Measurements from ENCODE around the gene MCF2L2. TPM values are rescaled to one million over a fixed set of nuclear protein-coding genes. Genes with fewer than 3 reads are reported as not detected.

MCF2L2 gene
- total and polyA plus RNA-seq, 9 of the 15 experiments (the other 6 are each of a cell fraction or from before 2014, with no cell fraction given), result 0.56 to 4.2 (median 3.0) TPM

DNA sequence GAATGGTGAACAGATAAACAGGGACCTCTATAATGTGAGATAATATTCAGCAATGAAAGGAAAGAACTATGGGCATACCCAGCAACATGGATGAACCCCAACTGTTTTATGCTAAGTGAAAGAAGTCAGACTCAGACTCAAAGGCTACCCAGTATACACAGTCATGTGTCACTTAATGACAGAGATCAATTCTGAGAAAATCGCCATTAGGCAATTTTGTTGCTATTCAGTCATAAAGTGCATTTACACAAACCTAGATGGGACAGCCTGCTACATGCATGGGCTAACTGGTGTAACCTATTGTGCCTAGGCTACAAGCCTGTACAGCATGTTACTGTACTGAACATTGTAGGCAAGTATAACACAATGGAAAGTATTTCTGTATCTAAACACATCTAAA lies 98.9 kb downstream of the MCF2L2 start (continued):
- TF ChIP-seq TAF15 (IDR thresholded peaks at IDR 0.05; ENCODE audit: low read depth, low read length), result no peak
- no peak for TF ChIP-seq MCM2 (IDR thresholded peaks at IDR 0.05; ENCODE audit: low read depth)
- no peak for TF ChIP-seq CHD4 (IDR thresholded peaks at IDR 0.05; ENCODE audit: insufficient read depth, insufficient replicate concordance, low read depth, low read length, poor library complexity, severe bottlenecking)

DNA sequence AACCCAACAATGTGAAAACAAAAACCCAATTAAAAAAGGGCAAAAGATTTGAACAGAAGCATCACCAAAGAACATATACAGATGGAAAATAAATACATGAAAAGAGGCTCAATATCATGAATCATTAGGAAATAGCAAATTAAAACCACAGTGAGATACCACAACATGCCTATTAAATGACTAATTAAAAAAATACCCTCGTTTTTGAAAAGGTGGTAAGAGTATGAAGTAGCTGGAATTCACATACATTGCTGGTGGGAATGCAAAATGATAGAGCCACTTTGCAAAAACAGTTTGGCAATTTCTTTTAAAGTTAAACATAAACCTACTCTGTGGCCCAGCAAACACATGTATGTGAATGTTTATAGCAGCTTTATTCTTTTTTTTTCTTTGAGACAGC lies 99.6 kb downstream of the MCF2L2 start:
- H3K4me2 ChIP-seq (ENCODE audit: insufficient read depth, low read length), result no peak overlapping the region
- intact Hi-C loops (cut with micrococcal nuclease), result loop anchor here (1.0 kb wide), 1 partner anchor 53 kb away; no protein-coding TSS in a partner anchor
- in situ Hi-C loops (cut with MboI), result no loop called here
- TF ChIP-seq, protein P1, sequence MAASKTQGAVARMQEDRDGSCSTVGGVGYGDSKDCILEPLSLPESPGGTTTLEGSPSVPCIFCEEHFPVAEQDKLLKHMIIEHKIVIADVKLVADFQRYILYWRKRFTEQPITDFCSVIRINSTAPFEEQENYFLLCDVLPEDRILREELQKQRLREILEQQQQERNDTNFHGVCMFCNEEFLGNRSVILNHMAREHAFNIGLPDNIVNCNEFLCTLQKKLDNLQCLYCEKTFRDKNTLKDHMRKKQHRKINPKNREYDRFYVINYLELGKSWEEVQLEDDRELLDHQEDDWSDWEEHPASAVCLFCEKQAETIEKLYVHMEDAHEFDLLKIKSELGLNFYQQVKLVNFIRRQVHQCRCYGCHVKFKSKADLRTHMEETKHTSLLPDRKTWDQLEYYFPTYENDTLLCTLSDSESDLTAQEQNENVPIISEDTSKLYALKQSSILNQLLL (CRISPR knock-in tag; IDR thresholded peaks at IDR 0.05; ENCODE audit: borderline replicate concordance), result no peak
- no peak for TF ChIP-seq HNRNPUL1 (IDR thresholded peaks at IDR 0.05; ENCODE audit: low read length)
- no peak for TF ChIP-seq ZC3H8 (IDR thresholded peaks at IDR 0.05)
- TF ChIP-seq HCFC1 (IDR thresholded peaks at IDR 0.05; ENCODE audit: low read depth, low read length), result no peak
- TF ChIP-seq, protein P2, sequence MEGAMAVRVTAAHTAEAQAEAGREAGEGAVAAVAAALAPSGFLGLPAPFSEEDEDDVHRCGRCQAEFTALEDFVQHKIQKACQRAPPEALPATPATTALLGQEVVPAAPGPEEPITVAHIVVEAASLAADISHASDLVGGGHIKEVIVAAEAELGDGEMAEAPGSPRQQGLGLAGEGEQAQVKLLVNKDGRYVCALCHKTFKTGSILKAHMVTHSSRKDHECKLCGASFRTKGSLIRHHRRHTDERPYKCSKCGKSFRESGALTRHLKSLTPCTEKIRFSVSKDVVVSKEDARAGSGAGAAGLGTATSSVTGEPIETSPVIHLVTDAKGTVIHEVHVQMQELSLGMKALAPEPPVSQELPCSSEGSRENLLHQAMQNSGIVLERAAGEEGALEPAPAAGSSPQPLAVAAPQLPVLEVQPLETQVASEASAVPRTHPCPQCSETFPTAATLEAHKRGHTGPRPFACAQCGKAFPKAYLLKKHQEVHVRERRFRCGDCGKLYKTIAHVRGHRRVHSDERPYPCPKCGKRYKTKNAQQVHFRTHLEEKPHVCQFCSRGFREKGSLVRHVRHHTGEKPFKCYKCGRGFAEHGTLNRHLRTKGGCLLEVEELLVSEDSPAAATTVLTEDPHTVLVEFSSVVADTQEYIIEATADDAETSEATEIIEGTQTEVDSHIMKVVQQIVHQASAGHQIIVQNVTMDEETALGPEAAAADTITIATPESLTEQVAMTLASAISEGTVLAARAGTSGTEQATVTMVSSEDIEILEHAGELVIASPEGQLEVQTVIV (CRISPR knock-in tag; IDR thresholded peaks at IDR 0.05; ENCODE audit: borderline replicate concordance), result no peak
- TF ChIP-seq, protein P3, sequence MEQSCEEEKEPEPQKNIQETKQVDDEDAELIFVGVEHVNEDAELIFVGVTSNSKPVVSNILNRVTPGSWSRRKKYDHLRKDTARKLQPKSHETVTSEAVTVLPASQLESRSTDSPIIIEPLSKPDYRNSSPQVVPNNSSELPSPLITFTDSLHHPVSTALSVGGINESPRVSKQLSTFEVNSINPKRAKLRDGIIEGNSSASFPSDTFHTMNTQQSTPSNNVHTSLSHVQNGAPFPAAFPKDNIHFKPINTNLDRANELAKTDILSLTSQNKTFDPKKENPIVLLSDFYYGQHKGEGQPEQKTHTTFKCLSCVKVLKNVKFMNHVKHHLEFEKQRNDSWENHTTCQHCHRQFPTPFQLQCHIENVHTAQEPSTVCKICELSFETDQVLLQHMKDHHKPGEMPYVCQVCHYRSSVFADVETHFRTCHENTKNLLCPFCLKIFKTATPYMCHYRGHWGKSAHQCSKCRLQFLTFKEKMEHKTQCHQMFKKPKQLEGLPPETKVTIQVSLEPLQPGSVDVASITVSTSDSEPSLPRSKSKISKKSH (CRISPR knock-in tag; IDR thresholded peaks at IDR 0.05), result no peak
- TF ChIP-seq SREBF1 (IDR thresholded peaks at IDR 0.05; ENCODE audit: borderline replicate concordance, low read depth, low read length), result no peak
- no peak for TF ChIP-seq MXI1 (IDR thresholded peaks at IDR 0.05; ENCODE audit: low read depth, low read length)
- no peak for TF ChIP-seq ZNF24 (IDR thresholded peaks at IDR 0.05)
- no peak for TF ChIP-seq FOSL1 (tag; conservative IDR thresholded peaks at IDR 0.05)
- no peak for TF ChIP-seq PTBP1 (IDR thresholded peaks at IDR 0.05; ENCODE audit: low read depth, low read length)
- no peak for TF ChIP-seq CCNT2 (IDR thresholded peaks at IDR 0.05; ENCODE audit: borderline replicate concordance, extremely low read depth, insufficient read length, low read depth, low read length)

More for the DNA sequence above, 99.6 kb downstream of the MCF2L2 start:
- H3K4me1 ChIP-seq (replicated peaks in 1 of 2; ENCODE audit: control insufficient read depth in 2 of 2, insufficient read depth in 2 of 2, low read length in 2 of 2), result peaks cover 10 to 29% of the 10 kb centered on the region in 2 experiments; a peak in 4 of 5 replicates
- no peak overlapping the region for H2AFZ ChIP-seq (ENCODE audit: low read depth, low read length)
- H3K27me3 ChIP-seq (ENCODE audit: control insufficient read depth in 2 of 2, insufficient read depth in 2 of 2, low read length in 2 of 2), result no peaks in the 10 kb centered on the region
- 6% methylated on average over 1 of the region's 1 CpG for WGBS (ENCODE audit: insufficient coverage, low coverage, missing lambda C conversion rate)
- no peaks in the 10 kb centered on the region for H3K9me3 ChIP-seq (replicated peaks; ENCODE audit: control insufficient read depth, insufficient read depth, low read depth, low read length)
- BruUV-seq (replicated peaks), result no TSS peak
- no peaks in the 10 kb centered on the region for H4K20me1 ChIP-seq (replicated peaks; ENCODE audit: control insufficient read depth, insufficient read depth, low read length)
- no peak overlapping the region for H3K27ac ChIP-seq (ENCODE audit: extremely low read depth, low read depth, low read length)
- FAIRE-seq (no peak), DNase-seq (ENCODE audit: extremely low read depth in 1 of 4, low spot score in 3 of 4) (no peak), ATAC-seq (no peak)
- H3K79me2 ChIP-seq (ENCODE audit: control insufficient read depth, insufficient read depth, low read length), result no peaks in the 10 kb centered on the region
- H3K9me1 ChIP-seq (ENCODE audit: control insufficient read depth, insufficient read depth, low read length), result no peaks in the 10 kb centered on the region
- no peak overlapping the region for H3K9ac ChIP-seq (ENCODE audit: insufficient read depth in 1 of 2, low read depth in 2 of 2, low read length in 2 of 2)
- ChIA-PET POLR2A (interaction anchor here (0.9 kb wide), 1 partner anchor 21 kb away, joined by 3 read pairs; no protein-coding TSS in a partner anchor), CTCF (ENCODE audit: low intra/inter-chr PET ratio) (interaction anchor here (0.7 kb wide), 1 partner anchor 54 kb away, joined by 3 read pairs; no protein-coding TSS in a partner anchor)
- H3K36me3 ChIP-seq (ENCODE audit: control insufficient read depth, insufficient read depth, low read length), result no peaks in the 10 kb centered on the region
- H3K4me3 ChIP-seq, result no peak overlapping the region
